Measurements from ENCODE around the gene GPR17.

The GPR17 gene

GRCh38 chr2:127645395-127646291 is at the start of gene GPR17:
GPR17 (plus strand) TSS chr2:127646153; CDS start chr2:127650736, 4,583 bp downstream.
- H3K4me3 ChIP-seq, result no peak within 1 kb of the TSS
- H3K27ac ChIP-seq, result peak within 1 kb of the TSS in 6 of 21 experiments; percentile 4 to 63 (median 52)

GRCh38 chr2:127596311-127597045 is 49.5 kb upstream of the GPR17 start:
- Histone ChIP-seq H3K4me3 (no peak overlapping the region), H3K27ac (no peak overlapping the region)

GRCh38 chr2:127597046-127597983 is 48.6 kb upstream of the GPR17 start:
- Histone ChIP-seq H3K27ac (no peak overlapping the region), H3K4me3 (no peak overlapping the region)

GRCh38 chr2:127597984-127598380 is 48.0 kb upstream of the GPR17 start:
- Histone ChIP-seq H3K27ac (no peak overlapping the region), H3K4me3 (no peak overlapping the region)

GRCh38 chr2:127598711-127599110 is 47.2 kb upstream of the GPR17 start:
- Histone ChIP-seq H3K27ac (no peak overlapping the region), H3K4me3 (no peak overlapping the region)

GRCh38 chr2:127599211-127599610 is 46.7 kb upstream of the GPR17 start:
- H3K27ac ChIP-seq, result no peak overlapping the region
- no peak overlapping the region for H3K4me3 ChIP-seq

GRCh38 chr2:127604986-127605385 is 41.0 kb upstream of the GPR17 start:
- Histone ChIP-seq H3K4me3 (no peak overlapping the region), H3K27ac (no peak overlapping the region)

- Histone ChIP-seq H3K4me3 (no peak overlapping the region), H3K27ac (no peak overlapping the region)
These were observed 40.2 kb upstream of the GPR17 start for GRCh38 chr2:127605691-127606263.

GRCh38 chr2:127606625-127607398 is 39.1 kb upstream of the GPR17 start:
- Histone ChIP-seq H3K27ac (no peak overlapping the region), H3K4me3 (no peak overlapping the region)

- no peak overlapping the region for H3K27ac ChIP-seq
- no peak overlapping the region for H3K4me3 ChIP-seq
These were observed 38.5 kb upstream of the GPR17 start for GRCh38 chr2:127607399-127607908.

- Histone ChIP-seq H3K4me3 (no peak overlapping the region), H3K27ac (no peak overlapping the region)
These were observed 37.6 kb upstream of the GPR17 start for GRCh38 chr2:127608061-127609030.

- H3K4me3 ChIP-seq, result no peak overlapping the region
- no peak overlapping the region for H3K27ac ChIP-seq
These were observed 36.8 kb upstream of the GPR17 start for GRCh38 chr2:127609031-127609751.

- Histone ChIP-seq H3K4me3 (no peak overlapping the region), H3K27ac (no peak overlapping the region)
These were observed 36.1 kb upstream of the GPR17 start for GRCh38 chr2:127609818-127610217.

GRCh38 chr2:127610561-127610960 is 35.4 kb upstream of the GPR17 start:
- H3K27ac ChIP-seq, result no peak overlapping the region
- no peak overlapping the region for H3K4me3 ChIP-seq

- H3K27ac ChIP-seq, result no peak overlapping the region
- no peak overlapping the region for H3K4me3 ChIP-seq
These were observed 34.7 kb upstream of the GPR17 start for GRCh38 chr2:127611076-127611925.

All from skin epidermis (tissue), 12 donors.